NB4 (cell line): Measurements from ENCODE around the gene SLC12A5.

Source experiments
- MYC ChIP-seq: IDR thresholded peaks from 2 replicates; pipeline ENCODE4 v1.6.1; 2011; ENCODE audit warnings: low read depth, low read length
- POLR2A ChIP-seq: IDR thresholded peaks from 2 replicates; pipeline ENCODE4 v1.6.1; 2011; ENCODE audit warnings: mild to moderate bottlenecking; ENCODE audit not compliant: insufficient read length; ENCODE audit errors: extremely low read depth
- TF ChIP-seq, protein P1 (sequence below): IDR thresholded peaks from one replicate; pipeline ENCODE4 v1.5.1; 2012; ENCODE audit warnings: low read depth, low read length
- TF ChIP-seq, protein P2 (sequence below): IDR thresholded peaks from 2 replicates; pipeline ENCODE4 v1.6.1; 2011; ENCODE audit warnings: low read depth, low read length

DNA sequence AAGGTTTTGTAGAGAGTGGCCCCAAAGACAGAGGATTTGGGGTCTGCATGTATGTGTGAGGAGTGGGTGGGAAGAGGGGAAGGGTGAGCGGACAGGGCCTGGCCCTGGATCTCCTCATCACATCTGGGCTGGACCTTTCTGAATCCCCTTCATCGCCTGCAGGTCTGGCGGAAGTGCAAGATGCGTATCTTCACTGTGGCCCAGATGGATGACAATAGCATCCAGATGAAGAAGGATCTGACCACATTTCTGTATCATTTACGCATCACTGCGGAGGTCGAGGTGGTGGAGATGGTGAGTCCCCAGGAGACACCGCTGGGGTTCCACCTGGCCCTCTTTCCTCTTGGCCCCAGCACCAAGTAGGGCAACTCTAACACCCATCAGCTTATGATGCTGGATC, 24.4 kb downstream of the SLC12A5 start:
- no peak for TF ChIP-seq POLR2A
- TF ChIP-seq, protein P1, sequence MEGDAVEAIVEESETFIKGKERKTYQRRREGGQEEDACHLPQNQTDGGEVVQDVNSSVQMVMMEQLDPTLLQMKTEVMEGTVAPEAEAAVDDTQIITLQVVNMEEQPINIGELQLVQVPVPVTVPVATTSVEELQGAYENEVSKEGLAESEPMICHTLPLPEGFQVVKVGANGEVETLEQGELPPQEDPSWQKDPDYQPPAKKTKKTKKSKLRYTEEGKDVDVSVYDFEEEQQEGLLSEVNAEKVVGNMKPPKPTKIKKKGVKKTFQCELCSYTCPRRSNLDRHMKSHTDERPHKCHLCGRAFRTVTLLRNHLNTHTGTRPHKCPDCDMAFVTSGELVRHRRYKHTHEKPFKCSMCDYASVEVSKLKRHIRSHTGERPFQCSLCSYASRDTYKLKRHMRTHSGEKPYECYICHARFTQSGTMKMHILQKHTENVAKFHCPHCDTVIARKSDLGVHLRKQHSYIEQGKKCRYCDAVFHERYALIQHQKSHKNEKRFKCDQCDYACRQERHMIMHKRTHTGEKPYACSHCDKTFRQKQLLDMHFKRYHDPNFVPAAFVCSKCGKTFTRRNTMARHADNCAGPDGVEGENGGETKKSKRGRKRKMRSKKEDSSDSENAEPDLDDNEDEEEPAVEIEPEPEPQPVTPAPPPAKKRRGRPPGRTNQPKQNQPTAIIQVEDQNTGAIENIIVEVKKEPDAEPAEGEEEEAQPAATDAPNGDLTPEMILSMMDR, result no peak
- no peak for TF ChIP-seq MYC
- TF ChIP-seq, protein P2, sequence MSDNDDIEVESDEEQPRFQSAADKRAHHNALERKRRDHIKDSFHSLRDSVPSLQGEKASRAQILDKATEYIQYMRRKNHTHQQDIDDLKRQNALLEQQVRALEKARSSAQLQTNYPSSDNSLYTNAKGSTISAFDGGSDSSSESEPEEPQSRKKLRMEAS, result no peak
